ENCODE results near the gene CCM2L.
A peak's percentile ranks its signal among the peaks of the same experiment; 100 is the strongest.

Gene CCM2L

DNA sequence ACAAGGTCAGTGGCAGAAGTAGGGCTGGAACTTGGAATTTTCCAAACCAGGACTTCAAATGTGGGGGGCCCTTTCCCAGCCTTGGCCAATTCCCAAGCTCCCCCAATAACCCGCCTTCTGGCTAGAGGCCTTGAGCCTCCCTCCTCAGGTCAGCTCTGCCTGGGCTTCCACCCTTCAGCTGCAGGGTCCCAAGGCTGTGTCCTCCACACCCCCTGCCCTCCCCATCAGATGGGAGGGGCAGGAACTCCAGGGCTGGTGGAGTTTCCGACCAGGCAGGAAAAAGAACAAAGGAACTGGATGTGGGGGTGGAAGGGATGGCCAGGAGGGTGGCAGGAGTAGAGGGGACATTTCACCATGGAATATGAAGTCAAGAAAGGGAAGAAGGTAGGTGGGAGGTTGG, at the start of gene CCM2L:
Gene CCM2L (plus strand): TSS at position 338 of the 400 bp plus-strand sequence. CDS start 17 bp downstream, at position 355.
- DNase-seq = no peak

- DNase-seq = no peak
Measured at GRCh38 chr20:31962761-31963160, 47.5 kb upstream of the CCM2L start.

DNA sequence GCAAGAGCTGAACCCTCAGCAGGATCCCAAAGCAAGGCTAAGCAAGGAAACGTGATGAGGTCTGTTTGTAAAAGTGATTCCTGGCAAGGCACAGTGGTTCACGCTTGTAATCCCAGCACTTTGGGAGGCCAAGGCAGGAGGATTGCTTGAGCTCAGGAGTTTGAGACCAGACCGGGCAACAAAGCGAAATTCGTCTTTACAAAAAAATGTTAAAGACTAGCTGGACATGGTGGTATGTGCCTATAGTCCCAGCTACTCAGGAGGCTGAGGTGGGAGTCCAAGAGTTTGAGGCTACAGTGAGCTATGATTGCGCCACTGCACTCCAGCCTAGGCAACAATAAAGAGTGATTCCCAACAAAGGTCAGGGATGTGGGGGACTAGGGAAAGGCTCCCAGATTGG, 46.3 kb upstream of the CCM2L start:
- no peak for DNase-seq

GRCh38 chr20:31966991-31967655, 43.1 kb upstream of the CCM2L start:
- no peak for DNase-seq

DNA sequence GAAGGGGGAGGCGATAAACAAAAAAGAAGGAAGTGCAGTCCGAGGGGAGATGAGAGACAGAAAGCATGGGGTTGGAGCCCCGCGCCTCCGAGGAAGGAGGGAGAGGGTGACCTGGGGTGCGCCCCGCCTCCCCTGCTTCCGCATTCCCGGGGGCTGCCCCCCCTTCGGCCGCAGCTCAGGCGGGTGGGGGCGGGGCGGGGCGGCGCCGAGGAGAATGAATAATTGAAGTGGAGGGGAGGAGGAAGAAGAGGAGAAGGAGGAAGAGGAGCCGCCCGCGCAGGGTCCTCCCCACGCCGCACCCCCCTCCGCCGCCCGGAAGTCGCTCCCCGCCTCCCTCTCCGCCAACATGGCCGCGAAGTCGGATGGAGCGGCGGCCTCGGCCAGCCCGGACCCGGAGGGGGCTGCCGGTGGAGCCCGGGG, 42.4 kb upstream of the CCM2L start, which contains the start of gene XKR7:
Gene XKR7 (plus strand): TSS at position 322 of the 420 bp plus-strand sequence. CDS start 25 bp downstream, at position 347.
- DNase-seq = no peak

GRCh38 chr20:31968291-31969126, 41.7 kb upstream of the CCM2L start:
- peak; percentile 89 for DNase-seq

DNA sequence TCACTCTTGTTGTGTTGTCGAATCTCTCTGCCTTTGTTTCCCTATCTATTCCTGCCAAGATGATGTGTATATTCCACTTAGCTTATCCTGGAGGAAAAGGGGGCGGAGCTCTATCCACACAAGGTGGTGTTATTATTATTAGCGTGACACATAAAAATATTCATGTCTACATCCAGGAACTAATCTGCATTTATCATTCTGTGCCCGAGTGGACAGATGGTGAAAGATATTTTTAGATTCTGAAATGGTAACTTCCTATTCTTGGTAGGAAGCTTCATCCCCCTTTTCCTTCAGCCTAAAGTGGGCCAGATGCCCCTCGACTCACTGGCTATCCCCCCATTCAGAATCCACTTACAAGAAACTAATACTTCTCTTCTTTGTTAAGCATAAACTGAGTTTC, 40.2 kb upstream of the CCM2L start:
- no peak for DNase-seq

GRCh38 chr20:31972471-31973021, 37.7 kb upstream of the CCM2L start:
- DNase-seq = no peak

- no peak for DNase-seq
Measured at GRCh38 chr20:31974296-31974695, 35.9 kb upstream of the CCM2L start.

DNA sequence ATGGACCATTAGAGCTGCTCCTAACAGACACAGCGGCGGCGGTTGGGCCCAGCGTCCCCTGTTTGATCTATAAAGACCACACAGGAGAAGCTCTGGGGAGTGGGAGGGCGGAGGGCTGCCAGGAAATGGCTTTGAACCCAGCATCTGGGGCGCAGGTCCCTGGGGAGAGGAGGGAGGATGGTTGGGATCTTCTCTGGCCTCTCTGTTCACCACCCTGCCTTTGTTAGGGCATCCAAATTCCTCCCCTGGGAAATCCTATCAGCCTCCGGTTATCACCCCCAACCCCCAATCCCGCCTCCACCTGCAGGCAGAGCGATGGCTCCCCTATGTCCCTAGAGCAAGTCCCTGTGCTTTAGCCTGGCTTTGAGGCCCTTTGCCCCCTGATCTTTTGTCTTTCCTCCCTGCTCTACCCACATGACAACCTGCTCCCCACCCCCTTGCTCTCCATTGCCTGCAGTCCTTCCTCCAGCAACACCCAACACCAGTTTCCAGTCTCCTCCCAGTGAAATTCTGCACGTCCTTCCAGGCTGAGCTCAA, 35.2 kb upstream of the CCM2L start:
- no peak for DNase-seq

- no peak for DNase-seq
Measured at GRCh38 chr20:31975874-31976273, 34.4 kb upstream of the CCM2L start.

DNA sequence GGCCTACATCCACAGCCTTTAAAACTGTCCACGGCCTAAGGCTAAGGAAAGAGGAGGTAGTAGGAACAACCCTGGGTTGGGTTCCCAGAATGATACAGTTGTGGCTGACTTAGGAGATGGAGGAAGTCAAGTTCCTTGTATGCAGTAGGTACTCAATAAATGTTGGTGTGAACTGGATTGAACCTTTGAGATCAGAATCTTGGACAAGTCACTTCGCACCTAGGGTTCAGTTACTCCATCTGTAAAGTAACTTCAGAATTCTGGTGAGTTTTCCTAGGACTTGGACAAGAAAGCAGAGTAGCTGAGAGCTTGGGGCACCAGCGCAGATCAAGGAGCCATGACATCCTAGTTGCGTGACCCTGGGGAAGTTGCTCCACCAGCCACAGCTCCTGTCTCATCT, 33.2 kb upstream of the CCM2L start:
- no peak for DNase-seq

GRCh38 chr20:31979713-31980426, 30.4 kb upstream of the CCM2L start:
- no peak for DNase-seq

- DNase-seq = no peak
Measured at GRCh38 chr20:31981784-31982183, 28.5 kb upstream of the CCM2L start.

DNA sequence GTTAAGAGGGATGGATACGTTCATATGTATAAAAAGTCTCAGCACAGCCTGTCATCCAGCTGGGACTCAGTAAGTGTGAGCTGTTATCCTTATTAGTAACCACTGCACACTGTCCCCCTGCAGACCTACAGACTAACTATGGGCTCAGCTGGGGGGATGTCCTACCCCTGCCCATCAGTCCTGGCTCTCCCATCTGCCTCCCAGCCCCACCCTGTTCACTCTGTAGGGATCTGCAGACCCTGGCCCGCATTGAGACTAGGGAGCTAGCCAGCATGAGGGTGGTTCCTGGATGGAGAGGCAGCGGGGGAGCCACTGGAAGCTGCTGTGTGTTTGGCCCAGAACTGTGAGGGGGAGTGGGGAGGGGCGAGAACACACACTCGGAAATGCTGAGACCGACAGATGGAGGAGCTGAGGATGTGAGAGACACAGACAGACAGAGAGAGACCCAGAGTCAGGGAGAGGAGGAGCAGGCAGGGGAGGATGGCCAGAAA, 25.2 kb upstream of the CCM2L start:
- no peak for DNase-seq

DNA sequence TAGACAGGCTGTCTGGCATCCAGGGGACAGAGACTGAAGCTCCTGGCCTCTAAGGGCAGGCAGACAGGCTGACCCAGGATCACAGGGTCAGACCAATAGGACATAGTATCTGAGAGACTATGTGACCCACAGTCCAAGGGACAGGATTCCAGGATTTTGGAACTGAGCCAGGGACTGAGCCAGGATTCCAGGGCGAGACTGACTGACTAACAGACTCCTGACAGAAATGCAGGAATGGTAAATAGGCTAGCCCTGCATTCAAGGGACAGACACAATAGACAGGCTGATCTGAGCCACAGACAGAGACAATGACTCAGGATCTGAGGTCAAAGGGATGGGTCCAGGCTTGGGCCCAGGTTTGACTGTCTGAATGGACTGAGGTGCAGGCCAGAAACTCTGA, 22.5 kb upstream of the CCM2L start:
- DNase-seq = no peak

GRCh38 chr20:31988430-31989015, 21.7 kb upstream of the CCM2L start:
- DNase-seq = no peak

DNA sequence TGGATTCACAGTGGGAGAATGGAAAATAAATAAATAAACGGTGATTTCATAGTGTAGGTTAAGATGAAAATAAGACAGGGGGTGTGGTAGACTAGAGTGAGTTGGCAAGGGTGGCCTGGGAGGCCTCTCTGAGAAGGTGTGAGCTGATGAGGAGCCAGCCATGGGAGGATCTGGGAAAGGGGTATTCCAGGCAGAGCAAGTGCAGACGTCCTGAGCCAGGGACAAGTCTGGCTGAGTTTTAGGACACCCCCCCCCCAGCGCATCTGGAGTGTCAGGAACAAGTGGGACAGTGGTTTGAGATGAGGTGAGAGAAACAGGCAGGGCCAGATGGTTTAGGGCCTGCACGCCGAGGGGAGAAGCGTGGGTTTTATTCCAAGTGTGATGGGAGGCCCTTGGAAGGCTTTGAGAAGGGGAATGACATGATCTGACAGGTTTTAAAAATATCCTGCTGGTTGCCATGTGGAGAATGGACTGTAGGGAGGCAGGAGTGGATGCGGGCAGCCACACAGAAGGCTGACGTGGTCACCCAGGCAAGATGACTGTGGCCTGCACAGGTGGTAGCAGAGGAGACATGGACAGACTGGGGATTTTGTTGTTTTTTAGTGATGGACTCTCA, 21.1 kb upstream of the CCM2L start:
- DNase-seq = no peak

DNA sequence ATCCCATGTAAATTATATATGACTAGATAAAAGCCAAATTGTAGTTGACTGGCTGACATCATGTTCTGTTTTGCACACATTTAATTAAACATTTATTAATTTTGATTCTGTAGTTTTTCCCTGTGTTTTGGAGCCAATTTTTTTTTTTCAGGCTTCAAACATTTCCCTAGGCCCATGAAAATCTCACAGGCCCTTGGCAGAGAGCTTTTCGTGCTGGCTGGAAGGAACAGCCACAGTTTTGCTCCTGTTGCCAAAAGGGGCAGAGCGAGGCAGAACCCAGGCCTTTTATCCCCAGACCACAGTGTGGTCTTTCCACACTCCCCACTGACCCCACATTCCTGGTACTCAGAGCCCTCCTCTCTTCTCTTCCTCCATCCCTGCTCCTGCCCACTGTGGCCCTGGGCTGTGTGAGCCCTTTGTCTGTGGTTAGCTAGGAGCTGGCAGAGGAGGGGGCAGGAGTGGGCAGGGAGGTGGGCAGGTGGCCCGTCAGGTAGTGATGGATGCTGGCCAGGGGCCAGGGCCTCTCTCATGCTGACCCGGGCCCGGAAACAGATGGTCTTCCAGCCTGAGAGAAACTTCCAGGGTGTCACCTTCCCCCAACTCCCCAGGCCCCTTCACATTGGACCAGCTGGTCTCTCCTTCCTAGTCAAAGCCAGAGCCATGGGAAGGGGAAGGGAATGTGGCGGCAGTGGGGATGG, 19.4 kb upstream of the CCM2L start:
- no peak for DNase-seq

- no peak for DNase-seq
Measured at GRCh38 chr20:31991339-31991705, 18.9 kb upstream of the CCM2L start.

GRCh38 chr20:31992086-31992485, 18.2 kb upstream of the CCM2L start:
- DNase-seq = no peak

Data from left hindlimb (tissue), 1 donor.